HG03103 (cell line): ENCODE data around the gene TRPC4.

Experiments used
- ATAC-seq: cut with Tn5 transposase; IDR thresholded peaks from one replicate; pipeline ENCODE4 v1.9.1; 2021; ENCODE audit warnings: low read depth; ENCODE audit not compliant: unreplicated experiment

The TRPC4 gene

DNA sequence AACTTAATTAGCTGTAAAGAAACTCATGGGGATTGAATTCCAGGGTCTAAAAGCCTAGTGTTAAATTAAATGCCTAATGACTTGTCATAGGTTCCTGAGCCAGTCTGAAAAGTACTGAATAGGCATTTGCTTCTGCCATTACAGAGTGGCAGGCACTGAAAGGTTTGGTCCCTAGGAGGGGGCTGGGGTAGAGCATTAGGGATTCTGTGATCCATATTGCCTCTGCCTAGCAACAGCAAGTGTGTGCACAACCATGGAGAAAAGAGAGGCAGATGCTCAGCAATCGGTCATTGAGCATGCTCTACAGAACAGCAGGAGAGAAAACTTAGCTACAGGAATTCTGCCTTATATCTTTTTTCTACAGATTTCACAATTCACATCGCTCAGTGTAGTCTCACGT, 133.5 kb downstream of the TRPC4 start:
- no peak for ATAC-seq

DNA sequence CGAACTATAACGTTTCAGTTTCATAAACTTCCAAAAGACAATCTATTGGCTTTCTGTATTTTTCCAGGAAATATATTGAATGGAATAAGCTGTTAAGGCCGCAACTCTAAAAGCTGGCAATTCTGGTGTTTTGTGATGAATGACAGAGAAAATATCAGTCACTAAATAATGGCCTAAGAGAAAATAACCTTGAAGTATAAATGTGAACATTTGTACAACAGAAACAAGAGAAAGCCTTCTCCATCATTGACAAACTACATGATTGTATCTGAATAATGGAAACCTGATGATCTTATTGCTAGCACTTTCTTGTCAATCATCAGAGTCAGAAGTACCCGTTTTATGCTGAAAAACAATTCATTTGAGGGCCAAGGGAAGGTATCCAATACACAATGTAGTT, 134.3 kb downstream of the TRPC4 start:
- no peak for ATAC-seq

- no peak for ATAC-seq
Measured at GRCh38 chr13:37729876-37730275, 139.7 kb downstream of the TRPC4 start.

DNA sequence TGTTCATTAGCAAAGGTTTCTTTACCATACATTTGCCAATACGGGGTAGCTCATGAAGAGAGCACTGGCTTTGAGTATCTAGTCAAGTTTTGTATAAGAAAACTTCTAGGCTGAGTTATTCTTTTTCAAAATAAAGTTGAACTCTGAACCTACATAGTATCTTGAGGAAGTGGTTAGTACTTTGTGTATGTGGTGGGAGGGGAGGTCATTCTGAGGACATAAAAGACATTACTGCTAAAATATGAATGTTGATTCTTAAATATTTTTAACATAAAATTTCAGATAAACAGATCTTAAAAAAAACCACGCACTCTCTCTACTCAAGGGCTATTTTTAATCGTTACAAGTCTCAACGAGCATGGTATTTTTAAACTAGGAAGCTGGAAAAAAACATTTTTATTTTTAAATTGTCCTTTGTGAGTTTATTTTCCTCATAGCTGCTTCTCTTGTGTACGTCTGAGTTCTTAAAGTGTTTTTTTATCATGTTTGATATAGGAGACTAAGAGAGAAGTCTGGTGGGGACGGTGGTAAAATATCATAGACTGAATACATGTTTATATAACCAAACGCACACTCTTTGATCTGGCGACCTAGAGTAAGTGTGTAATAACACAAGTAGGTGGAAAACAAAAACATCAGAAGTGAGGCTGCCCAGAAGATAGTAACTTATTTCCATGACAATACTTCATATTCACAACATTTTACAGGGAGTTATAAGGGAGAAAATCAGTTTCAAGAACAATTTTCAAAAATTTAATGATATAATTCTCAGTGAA, 153.0 kb downstream of the TRPC4 start:
- no peak for ATAC-seq

DNA sequence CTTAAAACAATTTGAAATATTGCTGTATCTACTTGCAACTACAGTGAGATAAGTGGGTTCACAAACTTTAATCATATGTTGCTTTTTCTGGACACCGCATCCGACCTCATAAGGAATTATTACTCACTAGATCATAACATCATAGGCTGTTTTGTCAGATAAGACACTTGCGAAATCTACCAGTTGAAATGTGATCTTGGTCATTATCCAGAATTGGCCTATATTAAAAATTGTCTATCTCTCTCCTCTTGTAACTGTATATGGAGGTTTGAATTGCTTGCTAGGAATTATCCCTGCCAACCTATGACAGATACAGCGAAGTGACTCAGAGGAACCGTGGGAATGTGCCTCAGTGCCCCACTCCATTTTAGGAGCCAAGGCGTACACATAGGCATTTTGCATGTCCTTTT, 154.0 kb downstream of the TRPC4 start:
- ATAC-seq = no peak

- no peak for ATAC-seq
Measured at GRCh38 chr13:37709318-37709717, 160.3 kb downstream of the TRPC4 start.

- ATAC-seq = no peak
Measured at GRCh38 chr13:37707739-37708500, 161.7 kb downstream of the TRPC4 start.

GRCh38 chr13:37706041-37706440, 163.5 kb downstream of the TRPC4 start:
- no peak for ATAC-seq

DNA sequence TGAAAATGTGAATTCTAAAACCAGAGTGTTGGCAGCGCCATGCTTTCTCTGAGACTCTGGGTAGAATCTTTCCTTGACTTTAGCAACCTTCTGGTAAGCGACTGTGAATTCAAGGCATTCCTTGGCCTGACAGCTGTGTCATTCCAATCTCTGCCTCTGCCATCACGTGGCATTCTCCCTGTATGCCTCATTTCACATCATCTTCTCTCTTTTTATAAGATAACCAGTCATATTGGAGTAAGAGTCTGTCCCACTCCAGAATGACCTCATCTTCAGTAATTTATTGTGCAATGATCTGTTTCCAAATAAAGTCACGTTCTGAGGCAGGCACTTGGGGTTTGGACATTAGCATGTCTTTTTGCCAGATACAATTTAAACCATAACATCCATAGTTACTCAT, 167.6 kb downstream of the TRPC4 start:
- no peak for ATAC-seq

DNA sequence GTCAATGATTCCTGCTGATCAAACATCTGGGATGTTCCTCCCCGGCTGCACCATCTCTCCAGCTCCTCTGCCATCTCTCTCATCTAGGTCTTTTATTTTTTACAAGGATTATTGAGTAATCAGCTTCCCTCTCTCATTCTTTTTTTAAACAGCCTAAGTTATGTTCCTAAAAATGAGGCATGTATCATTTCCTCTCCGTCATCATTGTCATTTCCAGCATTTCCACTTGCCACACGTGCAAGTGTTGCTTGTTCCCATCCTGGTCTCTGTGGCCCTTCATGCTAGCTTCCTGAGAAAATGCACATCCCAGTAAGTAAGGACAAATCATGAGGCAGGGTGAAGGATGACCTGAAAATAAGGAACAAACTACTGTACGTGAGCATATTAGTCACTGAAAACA, 168.3 kb downstream of the TRPC4 start:
- no peak for ATAC-seq

GRCh38 chr13:37700887-37701286, 168.7 kb downstream of the TRPC4 start:
- no peak for ATAC-seq

DNA sequence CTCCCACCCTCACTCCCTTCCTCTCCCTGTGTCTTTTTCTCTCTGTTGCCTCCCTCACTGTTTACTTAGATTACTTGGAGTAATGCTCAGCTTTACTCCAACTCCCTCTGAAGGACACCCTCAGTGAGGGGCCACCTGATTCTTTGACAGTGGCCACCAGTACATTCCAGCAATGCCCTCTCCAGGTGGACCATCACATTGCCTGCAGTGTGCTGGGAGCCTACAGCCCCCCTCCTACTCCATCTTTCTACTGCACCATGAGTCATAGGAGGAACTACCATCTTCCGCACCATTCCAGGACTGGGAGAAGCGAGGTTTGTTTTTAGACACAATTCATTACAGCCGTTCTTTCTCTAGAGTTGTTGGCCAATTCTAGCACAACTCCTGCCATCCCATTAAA, 174.4 kb downstream of the TRPC4 start:
- ATAC-seq = no peak

DNA sequence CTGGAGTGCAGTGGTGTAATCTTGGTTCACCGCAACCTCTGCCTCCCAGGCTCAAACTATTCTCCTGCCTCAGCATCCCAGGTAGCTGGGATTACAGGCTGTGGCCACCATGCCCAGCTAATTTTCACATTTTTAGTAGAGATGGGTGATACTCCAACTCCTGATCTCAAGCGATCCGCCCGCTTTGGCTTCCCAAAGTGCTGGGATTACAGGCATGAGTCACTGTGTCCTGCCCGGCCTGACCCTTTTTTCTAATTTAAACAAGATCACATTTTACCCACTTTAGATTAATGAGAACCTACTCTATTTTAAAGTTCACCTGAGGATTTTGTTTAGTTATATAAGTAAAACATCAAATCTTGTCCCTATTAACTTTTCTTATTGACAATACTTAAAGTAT, 179.2 kb downstream of the TRPC4 start:
- no peak for ATAC-seq

DNA sequence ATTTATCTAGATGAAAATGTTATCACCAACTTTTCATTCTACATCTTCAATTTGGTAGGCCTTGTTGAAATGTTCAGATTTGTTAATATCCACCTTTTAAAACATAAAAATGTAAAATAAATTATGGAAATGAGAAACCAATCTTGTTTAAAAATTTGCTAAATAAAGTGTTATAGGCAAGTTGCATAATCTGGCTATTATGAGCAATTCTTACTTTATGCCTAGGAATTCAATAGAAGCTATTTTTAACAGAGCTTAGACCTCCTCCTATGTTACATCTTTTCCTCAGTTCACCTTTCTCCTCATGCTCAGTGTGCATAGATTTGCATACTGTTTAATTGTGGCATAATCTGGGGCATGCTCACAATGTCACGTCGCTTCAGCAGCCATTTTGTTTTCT, 183.1 kb downstream of the TRPC4 start:
- ATAC-seq = no peak

DNA sequence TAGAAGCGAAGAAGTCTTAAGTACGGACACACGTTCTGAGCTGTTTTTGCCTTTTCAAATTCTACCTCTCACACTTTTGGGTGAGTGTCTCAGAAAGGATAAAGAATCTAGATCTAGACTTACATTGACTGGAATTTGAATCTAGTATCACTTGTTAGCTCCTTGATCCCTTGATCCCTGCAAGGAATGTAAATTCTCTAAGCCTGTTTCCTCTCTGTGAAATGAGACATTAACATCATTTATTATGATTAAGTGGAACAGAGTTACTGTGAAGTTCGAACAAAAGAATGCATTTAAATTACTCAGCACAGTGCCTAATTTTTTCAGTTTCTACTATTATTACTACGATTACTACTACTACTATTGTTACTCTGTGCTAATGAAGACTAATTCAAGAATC, 184.4 kb downstream of the TRPC4 start:
- ATAC-seq = no peak

DNA sequence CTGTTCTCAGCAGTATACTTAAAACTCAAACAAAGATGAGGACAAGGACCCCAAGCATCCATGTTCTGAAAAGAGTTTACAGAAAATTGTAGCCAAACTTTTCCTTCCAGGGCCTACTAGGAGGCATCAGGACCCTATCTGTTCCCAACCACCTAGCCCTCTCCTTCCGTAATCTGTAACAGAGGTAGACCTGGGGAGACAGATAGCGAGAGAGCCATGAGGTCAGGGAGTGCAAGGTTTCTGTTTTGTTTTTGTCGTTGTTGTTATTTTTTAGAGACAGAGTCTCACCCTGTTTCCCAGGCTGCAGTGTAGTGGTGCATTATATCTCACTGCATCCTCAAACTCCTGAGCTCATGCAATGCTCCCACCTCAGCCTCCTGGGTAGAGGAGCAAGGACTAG, 187.1 kb downstream of the TRPC4 start:
- ATAC-seq = no peak

- no peak for ATAC-seq
Measured at GRCh38 chr13:37681281-37682032, 188.1 kb downstream of the TRPC4 start.

DNA sequence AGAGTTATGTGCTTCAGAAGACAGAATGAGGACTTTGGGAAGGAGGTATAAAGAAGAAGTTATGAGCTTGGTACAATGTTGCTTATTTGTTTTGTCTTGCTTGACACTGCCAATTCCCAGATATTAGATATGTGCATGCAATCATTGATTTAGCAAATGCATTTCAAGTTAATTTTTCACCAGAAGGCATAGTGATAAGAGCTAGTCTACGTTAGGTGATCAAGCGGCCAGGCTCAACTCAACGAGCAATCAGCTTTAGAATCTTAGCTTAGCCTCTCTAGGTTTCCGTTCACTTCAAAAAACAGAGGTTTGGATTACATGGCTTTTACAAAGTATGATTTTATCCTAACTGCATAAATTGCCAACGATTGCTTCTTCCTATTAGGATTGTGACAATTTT, 189.4 kb downstream of the TRPC4 start:
- no peak for ATAC-seq

- no peak for ATAC-seq
Measured at GRCh38 chr13:37679043-37679442, 190.5 kb downstream of the TRPC4 start.

DNA sequence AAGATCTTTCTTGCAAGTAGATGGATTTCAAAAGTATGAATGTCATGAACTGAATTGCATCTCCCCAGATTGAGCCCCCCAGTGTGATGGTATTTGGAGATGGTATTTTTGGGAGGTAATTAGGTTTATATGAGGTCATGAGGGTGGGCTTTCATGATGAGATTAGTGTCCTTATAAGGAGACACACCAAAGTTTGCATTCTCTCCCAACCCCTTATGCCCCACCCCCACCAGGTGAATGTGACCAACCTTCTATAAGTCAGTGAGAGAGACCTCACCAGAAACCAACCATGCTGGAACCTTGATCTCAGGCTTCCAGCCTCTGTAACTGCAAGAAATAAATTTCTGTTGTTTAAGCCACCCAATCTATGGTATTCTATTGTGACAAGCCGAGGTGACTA, 199.7 kb downstream of the TRPC4 start:
- ATAC-seq = no peak

- ATAC-seq = no peak
Measured at GRCh38 chr13:37667702-37668101, 201.9 kb downstream of the TRPC4 start.
